Occipital lobe (tissue), 2 donors: ENCODE results near the gene WDR74. TPM values are rescaled to one million over a fixed set of nuclear protein-coding genes. Genes with fewer than 3 reads are reported as not detected.
A peak's percentile ranks its signal among the peaks of the same experiment; 100 is the strongest.
"Not testable (repeated sequence)": the region's sequence is repeated elsewhere in the genome, so short reads cannot be mapped to it uniquely, and the experiment has no call there.

Experiments used
- DNase-seq: peaks from one replicate; lab custom pipeline; 2025; lab: John Stamatoyannopoulos, UW
- total RNA-seq: library from RNA; depleted of rRNA; stranded (reverse); fragments of >200 nt; gene quantifications from one replicate; pipeline ENCODE4 v1.2.3, GENCODE V29; 2014

Gene WDR74
- total RNA-seq = 47.9 TPM

GRCh38 chr11:62839050-62839945, at the start of gene WDR74:
WDR74 (minus strand) TSS chr11:62839590; CDS start chr11:62839570, 20 bp downstream.
- peak; percentile 91 for DNase-seq

DNA sequence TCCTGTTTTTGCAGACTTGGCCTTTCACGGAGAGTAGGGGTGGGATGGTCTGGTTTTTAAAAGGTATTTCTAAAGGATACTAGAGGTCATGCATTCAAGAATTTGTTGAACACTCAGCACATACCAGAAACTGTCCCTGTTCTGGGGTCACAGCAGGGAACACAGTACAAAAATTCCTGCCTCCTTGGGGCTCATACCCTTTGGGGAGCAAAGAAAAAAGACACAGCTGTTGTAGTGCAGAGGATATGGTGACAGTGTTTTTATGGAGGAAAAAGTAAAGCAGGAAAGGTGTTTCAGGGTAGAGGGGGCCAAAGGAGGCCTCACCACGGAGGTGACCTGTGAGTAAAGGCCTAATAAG, 49.7 kb upstream of the WDR74 start:
- DNase-seq = no peak

DNA sequence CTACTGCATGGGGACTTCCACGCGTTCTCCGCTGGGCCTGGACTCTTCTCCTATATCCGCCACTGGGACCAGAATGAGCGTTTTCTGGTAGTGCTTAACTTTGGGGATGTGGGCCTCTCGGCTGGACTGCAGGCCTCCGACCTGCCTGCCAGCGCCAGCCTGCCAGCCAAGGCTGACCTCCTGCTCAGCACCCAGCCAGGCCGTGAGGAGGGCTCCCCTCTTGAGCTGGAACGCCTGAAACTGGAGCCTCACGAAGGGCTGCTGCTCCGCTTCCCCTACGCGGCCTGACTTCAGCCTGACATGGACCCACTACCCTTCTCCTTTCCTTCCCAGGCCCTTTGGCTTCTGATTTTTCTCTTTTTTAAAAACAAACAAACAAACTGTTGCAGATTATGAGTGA, 49.0 kb upstream of the WDR74 start:
- no peak for DNase-seq

DNA sequence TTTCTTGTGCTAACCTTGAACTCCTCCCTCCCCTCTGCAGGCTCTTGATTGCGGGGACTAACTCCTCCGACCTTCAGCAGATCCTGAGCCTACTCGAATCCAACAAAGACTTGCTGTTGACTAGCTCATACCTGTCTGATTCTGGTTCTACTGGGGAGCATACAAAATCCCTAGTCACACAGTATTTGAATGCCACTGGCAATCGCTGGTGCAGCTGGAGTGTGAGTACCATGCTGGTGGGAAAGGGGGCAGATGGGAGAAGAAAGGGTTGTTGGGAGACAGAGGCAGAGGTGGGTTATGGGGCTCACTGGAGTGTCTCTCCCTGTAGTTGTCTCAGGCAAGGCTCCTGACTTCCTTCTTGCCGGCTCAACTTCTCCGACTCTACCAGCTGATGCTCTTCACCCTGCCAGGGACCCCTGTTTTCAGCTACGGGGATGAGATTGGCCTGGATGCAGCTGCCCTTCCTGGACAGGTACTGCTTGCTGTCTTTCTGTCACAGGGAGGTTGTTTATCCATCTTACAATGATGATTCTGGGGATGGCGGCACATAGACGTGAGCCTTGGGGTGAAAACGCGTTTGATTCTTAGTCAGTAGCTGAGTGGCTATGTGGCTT, 45.9 kb upstream of the WDR74 start:
- DNase-seq = no peak

GRCh38 chr11:62883673-62884072, 44.3 kb upstream of the WDR74 start:
- DNase-seq = no peak

GRCh38 chr11:62882788-62883501, 43.6 kb upstream of the WDR74 start:
- DNase-seq = no peak

DNA sequence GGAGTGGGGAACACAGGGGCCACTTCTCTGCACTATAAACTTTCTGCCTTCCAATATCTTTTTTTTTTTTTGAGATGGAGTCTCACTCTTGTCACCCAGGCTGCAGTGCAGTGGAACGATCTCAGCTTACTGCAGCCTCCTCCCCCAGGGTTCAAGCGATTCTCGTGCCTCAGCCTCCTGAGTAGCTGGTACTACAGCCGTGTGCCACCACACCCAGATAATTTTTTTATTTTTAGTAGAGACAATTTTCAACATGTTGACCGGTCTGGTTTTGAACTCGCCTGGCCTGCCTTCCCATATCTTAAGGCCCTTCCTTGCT, 43.0 kb upstream of the WDR74 start:
- no peak for DNase-seq

- peak; percentile 88 for DNase-seq
Measured at GRCh38 chr11:62881579-62882430, 42.4 kb upstream of the WDR74 start.

GRCh38 chr11:62880803-62881578, 41.6 kb upstream of the WDR74 start, which contains the start of gene SLC3A2:
SLC3A2 (plus strand) TSS chr11:62880896; CDS start chr11:62881024, 128 bp downstream.
- peak; percentile 87 for DNase-seq

- no peak for DNase-seq
Measured at GRCh38 chr11:62880231-62880802, 40.9 kb upstream of the WDR74 start.

DNA sequence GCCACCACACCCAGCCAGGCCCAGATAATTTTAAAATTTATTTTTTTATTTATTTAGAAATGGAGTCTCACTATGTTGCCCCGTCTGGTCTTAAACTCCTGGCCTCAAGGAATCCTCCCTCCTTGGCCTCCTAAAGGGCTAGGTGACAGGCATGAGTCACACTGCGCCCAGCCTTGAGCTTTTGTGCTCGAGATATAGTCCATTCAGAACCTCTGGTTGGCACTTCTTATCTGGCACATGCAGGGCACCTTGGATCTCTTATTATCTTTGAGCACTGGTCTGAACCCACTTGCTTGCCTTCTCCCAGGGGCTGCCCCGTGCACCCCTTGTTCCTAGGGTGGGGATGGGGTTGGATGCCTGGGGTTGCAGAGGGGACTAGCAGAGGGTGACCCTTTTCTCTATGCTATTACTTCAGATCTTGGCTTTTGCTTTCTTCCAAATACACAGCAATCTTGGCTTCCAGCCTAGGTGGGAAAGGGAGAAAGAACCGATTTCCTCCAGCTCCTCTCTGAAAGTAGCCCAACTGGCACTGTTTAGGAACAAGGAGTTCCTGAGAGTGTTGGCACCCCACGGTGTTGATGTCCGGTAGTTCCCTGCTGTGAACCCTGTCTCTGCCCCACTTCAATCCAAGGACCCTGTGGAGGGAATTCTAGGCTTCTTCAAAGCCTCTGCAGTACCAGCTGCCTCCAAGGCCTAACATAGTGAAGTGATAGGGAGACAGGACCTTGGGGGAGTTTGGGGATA, 40.0 kb upstream of the WDR74 start:
- no peak for DNase-seq

DNA sequence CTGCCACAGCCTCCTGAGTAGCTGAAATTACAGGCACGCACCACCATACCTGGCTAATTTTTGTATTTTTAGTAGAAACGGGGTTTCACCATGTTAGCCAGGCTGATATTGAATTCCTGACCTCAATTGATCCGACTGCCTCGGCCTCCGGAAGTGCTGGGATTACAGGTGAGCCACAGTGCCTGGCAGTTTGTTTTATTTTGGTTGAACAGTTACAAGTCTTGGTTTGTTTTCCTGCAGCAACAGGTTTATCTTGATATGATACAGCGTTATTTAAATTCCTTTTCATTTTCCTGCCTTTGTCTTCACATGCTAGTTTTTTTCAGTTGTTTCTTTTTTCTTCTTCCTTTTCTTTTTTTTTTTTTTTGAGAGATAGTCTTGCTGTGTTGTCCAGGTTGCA, 37.3 kb upstream of the WDR74 start:
- DNase-seq = no peak

GRCh38 chr11:62875698-62876478, 36.5 kb upstream of the WDR74 start:
- no peak for DNase-seq

GRCh38 chr11:62874851-62875250, 35.5 kb upstream of the WDR74 start:
- no peak for DNase-seq

DNA sequence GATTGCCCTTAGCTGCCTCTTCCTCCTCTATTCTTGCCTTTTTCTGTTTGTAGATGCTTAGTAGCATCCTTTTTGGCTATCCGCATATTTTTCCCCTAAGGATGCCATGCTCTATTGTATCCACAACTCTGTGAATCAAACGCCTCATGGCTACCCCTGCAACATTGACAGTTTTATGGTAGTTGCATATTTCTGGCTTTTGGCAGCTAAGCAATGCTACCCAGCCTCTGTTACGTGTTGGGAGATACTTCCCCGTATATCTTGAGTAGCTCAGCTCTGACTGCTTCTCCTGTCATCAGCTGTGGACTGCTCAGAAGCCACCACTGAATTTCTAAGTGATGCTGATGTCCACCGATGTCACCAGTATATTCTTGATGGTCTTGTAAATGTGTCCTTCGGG, 26.2 kb upstream of the WDR74 start:
- no peak for DNase-seq

DNA sequence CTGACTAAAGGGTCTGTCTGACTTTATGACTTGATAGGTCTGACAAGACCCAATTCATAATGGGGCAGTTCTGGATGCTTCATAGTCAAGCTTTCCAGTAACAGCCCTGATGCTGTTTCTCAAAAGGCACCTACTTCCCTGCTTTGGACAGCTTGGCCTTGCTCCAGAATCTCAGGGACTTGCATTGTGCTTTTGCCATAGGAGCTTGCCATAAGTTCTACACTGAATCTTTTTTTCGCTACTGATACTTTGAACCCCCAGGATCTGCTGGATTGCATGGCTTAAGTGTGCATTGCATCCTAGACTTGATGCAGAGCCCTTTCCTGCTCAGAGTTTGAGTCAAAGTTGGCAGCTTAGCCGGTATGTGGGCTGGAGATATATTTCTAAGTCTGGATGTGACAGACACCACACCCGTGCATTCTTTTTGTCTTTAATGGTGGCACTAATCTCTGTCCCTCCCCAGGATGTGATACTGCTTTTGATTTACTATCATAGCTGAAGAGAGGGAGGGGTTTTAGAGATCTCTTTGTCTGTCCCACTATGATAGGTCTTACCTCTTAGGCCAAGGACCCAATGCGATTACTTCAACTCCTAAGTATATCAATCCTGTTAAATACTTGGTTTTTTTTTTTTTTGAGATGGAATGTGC, 24.4 kb upstream of the WDR74 start:
- DNase-seq = no peak

DNA sequence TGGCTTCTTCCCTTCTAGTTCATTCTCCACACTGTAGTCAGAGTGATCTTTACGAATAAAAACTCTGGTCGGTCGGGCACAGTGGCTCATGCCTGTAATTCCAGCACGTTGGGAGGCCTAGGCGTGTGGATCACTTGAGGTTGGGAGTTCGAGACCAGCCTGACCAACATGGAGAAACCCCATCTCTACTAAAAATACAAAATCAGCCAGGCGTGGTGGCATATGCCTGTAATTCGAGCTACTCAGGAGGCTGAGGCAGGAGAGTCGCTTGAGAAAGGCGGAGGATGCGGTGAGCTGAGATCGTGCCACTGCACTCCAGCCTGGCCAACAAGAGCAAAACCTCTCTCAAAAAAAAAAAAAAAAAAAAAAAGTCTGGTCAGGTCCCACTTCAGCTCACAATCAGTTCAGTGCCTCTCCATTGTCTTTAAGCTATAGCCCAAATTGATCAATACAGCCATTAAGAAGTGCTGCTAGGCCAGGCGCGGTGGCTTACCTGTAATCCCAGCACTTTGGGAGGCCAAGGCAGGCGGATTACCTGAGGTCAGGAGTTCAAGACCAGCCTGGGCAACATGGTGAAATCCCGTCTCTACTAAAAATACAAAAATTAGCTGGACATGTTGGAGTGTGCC, 22.3 kb upstream of the WDR74 start:
- DNase-seq = not testable (repeated sequence)
